Measurements from ENCODE around the gene CLEC14A. TPM values are rescaled to one million over a fixed set of nuclear protein-coding genes. Genes with fewer than 3 reads are reported as not detected.

CLEC14A gene
- total and polyA plus RNA-seq, 2 donors (not counting 1 experiment from before 2014, with no cell fraction given): not detected

- Histone ChIP-seq H3K27ac (ENCODE audit: low read length in 2 of 2) (no peak overlapping the region), H3K4me1 (ENCODE audit: control insufficient read depth in 2 of 2, insufficient read depth in 2 of 2, low read length in 2 of 2) (no peaks in the 10 kb centered on the region), H3K9me3 (ENCODE audit: control extremely low read depth in 1 of 3, control insufficient read depth in 2 of 3, insufficient read depth in 1 of 3, low read length in 2 of 3) (peaks cover 0 to 31% (median 3%) of the 10 kb centered on the region in 3 donors), H3K36me3 (replicated peaks in 1 of 2; ENCODE audit: control extremely low read depth in 1 of 2, control insufficient read depth in 1 of 2, extremely low read depth in 1 of 2, insufficient read depth in 2 of 2, low read length in 1 of 2) (no peaks in the 10 kb centered on the region), H3K79me2 (ENCODE audit: control insufficient read depth, insufficient read depth, low read length) (no peaks in the 10 kb centered on the region), H3K9ac (ENCODE audit: low read length) (no peak overlapping the region), H2AFZ (ENCODE audit: insufficient read depth, low read depth, low read length, poor library complexity, severe bottlenecking) (no peak overlapping the region), H3K4me2 (replicated peaks; ENCODE audit: low read depth, low read length, poor library complexity, severe bottlenecking) (no peak overlapping the region), H4K20me1 (ENCODE audit: control insufficient read depth, insufficient read depth, low read length, poor library complexity, severe bottlenecking) (no peaks in the 10 kb centered on the region), H3K27me3 (replicated peaks in 1 of 4; ENCODE audit: control extremely low read depth in 1 of 4, control insufficient read depth in 3 of 4, insufficient read depth in 4 of 4, low read length in 3 of 4) (peaks cover 0 to 28% (median 7%) of the 10 kb centered on the region in 4 experiments), H3K4me3 (ENCODE audit: control extremely low read depth in 1 of 5, extremely low read depth in 1 of 5, insufficient read depth in 1 of 5, low read depth in 2 of 5, low read length in 4 of 5) (no peak overlapping the region)
- CTCF ChIA-PET: no interaction called here
- POLR2A ChIA-PET: no interaction called here
- no peak overlapping the region for H3K4me3 Mint-ChIP-seq
- H3K27ac Mint-ChIP-seq: no peak overlapping the region
- TF ChIP-seq EZH2 (IDR thresholded peaks at IDR 0.05; ENCODE audit: borderline replicate concordance, insufficient read depth, low read depth, low read length, poor library complexity, severe bottlenecking) (no peak), CTCF (IDR thresholded peaks at IDR 0.05) (no peak)
- H3K9me3 Mint-ChIP-seq (ENCODE audit: insufficient read depth): peaks cover 4% of the 10 kb centered on the region
- WGBS (ENCODE audit: insufficient coverage): no CpG with 5 or more reads among the region's 2 CpGs
- H3K4me1 Mint-ChIP-seq: no peaks in the 10 kb centered on the region
- ATAC-seq (ENCODE audit: low read depth): no peak
- peaks cover 35% of the 10 kb centered on the region for H3K27me3 Mint-ChIP-seq
- DNase-seq: no peak
- intact Hi-C loops (cut with micrococcal nuclease): no loop called here
These were observed 49.1 kb downstream of the CLEC14A start for GRCh38 chr14:38206689-38207376.

GRCh38 chr14:38205949-38206665 is 49.8 kb downstream of the CLEC14A start:
- DNase-seq: no peak
- CTCF ChIA-PET: no interaction called here
- H3K27me3 Mint-ChIP-seq: peaks cover 33% of the 10 kb centered on the region

More at GRCh38 chr14:38205949-38206665, 49.8 kb downstream of the CLEC14A start:
- Histone ChIP-seq H3K9me3 (ENCODE audit: control extremely low read depth in 1 of 3, control insufficient read depth in 2 of 3, insufficient read depth in 1 of 3, low read length in 2 of 3) (peaks cover 0 to 25% (median 3%) of the 10 kb centered on the region in 3 donors), H3K9ac (ENCODE audit: low read length) (no peak overlapping the region), H3K79me2 (ENCODE audit: control insufficient read depth, insufficient read depth, low read length) (no peaks in the 10 kb centered on the region), H2AFZ (ENCODE audit: insufficient read depth, low read depth, low read length, poor library complexity, severe bottlenecking) (no peak overlapping the region), H4K20me1 (ENCODE audit: control insufficient read depth, insufficient read depth, low read length, poor library complexity, severe bottlenecking) (no peaks in the 10 kb centered on the region), H3K27ac (ENCODE audit: low read length in 2 of 2) (no peak overlapping the region), H3K4me2 (replicated peaks; ENCODE audit: low read depth, low read length, poor library complexity, severe bottlenecking) (no peak overlapping the region), H3K36me3 (replicated peaks in 1 of 2; ENCODE audit: control extremely low read depth in 1 of 2, control insufficient read depth in 1 of 2, extremely low read depth in 1 of 2, insufficient read depth in 2 of 2, low read length in 1 of 2) (no peaks in the 10 kb centered on the region), H3K4me1 (ENCODE audit: control insufficient read depth in 2 of 2, insufficient read depth in 2 of 2, low read length in 2 of 2) (no peaks in the 10 kb centered on the region), H3K4me3 (ENCODE audit: control extremely low read depth in 1 of 5, extremely low read depth in 1 of 5, insufficient read depth in 1 of 5, low read depth in 2 of 5, low read length in 4 of 5) (no peak overlapping the region), H3K27me3 (replicated peaks in 1 of 4; ENCODE audit: control extremely low read depth in 1 of 4, control insufficient read depth in 3 of 4, insufficient read depth in 4 of 4, low read length in 3 of 4) (peaks cover 0 to 25% (median 6%) of the 10 kb centered on the region in 4 experiments)
- ATAC-seq (ENCODE audit: low read depth): no peak
- Mint-ChIP-seq H3K27ac (no peak overlapping the region), H3K9me3 (ENCODE audit: insufficient read depth) (peaks cover 4% of the 10 kb centered on the region), H3K4me3 (no peak overlapping the region), H3K4me1 (no peaks in the 10 kb centered on the region)
- TF ChIP-seq CTCF (IDR thresholded peaks at IDR 0.05) (no peak), EZH2 (IDR thresholded peaks at IDR 0.05; ENCODE audit: borderline replicate concordance, insufficient read depth, low read depth, low read length, poor library complexity, severe bottlenecking) (no peak)
- intact Hi-C loops (cut with micrococcal nuclease): no loop called here
- POLR2A ChIA-PET: no interaction called here
- WGBS (ENCODE audit: insufficient coverage): 90% methylated on average over 1 of the region's 5 CpGs
